Stomach (tissue), 9 donors: ENCODE results near the gene IST1. TPM values are rescaled to one million over a fixed set of nuclear protein-coding genes. Genes with fewer than 3 reads are reported as not detected.

Experiments
- DNase-seq, 2 donors: peaks; one replicate each; pipeline versions ENCODE4 v3.0.0 to v3.0.0-alpha.2; 2013 to 2019
- H3K27ac ChIP-seq, 5 donors: fragments of 200-600 bp in 4 of 5; sonication (generic) in 4 of 5; one replicate each; pipeline ENCODE4 v1.5.1; 2013 to 2019; ENCODE audit warnings: mild to moderate bottlenecking in 1 of 5, moderate library complexity in 1 of 5
- H3K27me3 ChIP-seq, 3 donors: fragments of 200-600 bp; sonication (generic); one replicate each; pipeline ENCODE4 v1.5.1; 2017 to 2019; ENCODE audit warnings: mixed run types in 1 of 3
- H3K36me3 ChIP-seq, 4 donors: fragments of 200-600 bp; sonication (generic); 1 replicate in 3 of 4; 2 replicates in 1 of 4; pipeline ENCODE4 v1.5.1; 2016 to 2019
- H3K4me1 ChIP-seq, 4 donors: fragments of 200-600 bp; sonication (generic); one replicate each; pipeline ENCODE4 v1.5.1; 2016 to 2019
- H3K4me3 ChIP-seq, 4 donors: fragments of 200-600 bp; sonication (generic) in 3 of 4; one replicate each; pipeline ENCODE4 v1.5.1; 2016 to 2019; ENCODE audit warnings: mild to moderate bottlenecking in 1 of 4
- H3K9me3 ChIP-seq, 4 donors: fragments of 200-600 bp; sonication (generic); one replicate each; pipeline ENCODE4 v1.5.1; 2016 to 2019
- EP300 ChIP-seq: sonication (generic); formaldehyde crosslinking; IDR thresholded peaks from one replicate; pipeline ENCODE4 v1.6.1; 2017; ENCODE audit warnings: antibody characterized with exemption
- POLR2A ChIP-seq, 4 donors: fragments of 450-650 bp; IDR thresholded peaks; one replicate each; pipeline ENCODE4 v1.6.1; 2016; ENCODE audit warnings: antibody characterized with exemption in 4 of 4, control low read depth in 2 of 4, mild to moderate bottlenecking in 1 of 4, moderate library complexity in 1 of 4
- POLR2AphosphoS5 ChIP-seq, 3 donors: sonication (generic); formaldehyde crosslinking; IDR thresholded peaks; one replicate each; pipeline ENCODE4 v1.6.1; 2016; ENCODE audit warnings: antibody characterized with exemption in 3 of 3
- WGBS, 5 donors: extraction: QIAGEN DNeasy Blood & Tissue Kit in 3 of 5; methylation state at CpG; one replicate each; pipeline versions ENCODE4 v1.1.5 to v1.1.7; 2013 to 2018; 5-methylcytosine and 5-hydroxymethylcytosine counted together
- intact Hi-C: fragments of 100-400 bp; cut with DNase I; formaldehyde crosslinking; loops from one replicate; pipeline ENCODE4 v1.15.1; 2023; ENCODE audit warnings: low total_unique reads
- polyA plus RNA-seq, 3 donors: library from polyadenylated mRNA; stranded (reverse); fragments of 200-250 nt; gene quantifications; one replicate each; pipeline ENCODE4 v1.2.3, GENCODE V29; 2013
- total RNA-seq, 5 donors: library from RNA; depleted of rRNA; stranded (reverse); fragments of >200 nt; gene quantifications; one replicate each; pipeline versions ENCODE4 v1.1.0 to v1.2.3, GENCODE V29; 2014 to 2016
- TF ChIP-seq, protein P1 (sequence below), 7 experiments: fragments of 450-650 bp in 4 of 7; fragments of 200-600 bp in 3 of 7; sonication (generic) in 3 of 7; IDR thresholded peaks; one replicate each; pipeline ENCODE4 v1.5.1; 2016 to 2019; ENCODE audit warnings: antibody characterized with exemption in 7 of 7, control low read depth in 2 of 7, mild to moderate bottlenecking in 1 of 7
- donor health status: healthy with polysubstance abuse.
- donor health status: Bipolar disorder and iron deficiency.
- donor health status: healthy.

The IST1 gene
- total and polyA plus RNA-seq, 8 donors: 76.0 to 270 (median 160) TPM

DNA sequence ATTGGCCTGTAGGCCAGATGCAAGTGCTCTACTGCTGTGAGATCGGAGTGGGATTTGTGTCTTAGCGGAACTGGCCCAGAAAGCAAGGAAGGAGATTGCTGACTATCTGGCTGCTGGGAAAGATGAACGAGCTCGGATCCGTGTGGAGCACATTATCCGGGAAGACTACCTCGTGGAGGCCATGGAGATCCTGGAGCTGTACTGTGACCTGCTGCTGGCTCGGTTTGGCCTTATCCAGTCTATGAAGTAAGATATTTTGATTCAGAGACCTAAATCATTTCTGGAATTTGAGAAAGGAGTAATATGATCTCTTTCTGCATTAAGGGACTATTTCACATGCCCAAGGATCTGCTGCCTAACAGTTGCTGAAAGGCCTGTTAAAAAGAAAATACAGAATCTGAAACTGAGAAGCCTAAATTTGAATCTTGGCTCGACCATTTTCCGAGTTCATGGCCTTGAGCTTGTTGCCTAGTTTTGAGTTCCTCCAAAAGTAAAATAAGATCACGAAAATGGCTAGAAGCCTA is 21.1 kb downstream of the IST1 start:
- H3K4me1 ChIP-seq: peaks cover 9 to 81% (median 41%) of the 10 kb centered on the region in 4 donors

GRCh38 chr16:71917900-71918299 is 22.6 kb downstream of the IST1 start:
- no peaks in the 10 kb centered on the region for H3K27me3 ChIP-seq
- TF ChIP-seq, protein P1, sequence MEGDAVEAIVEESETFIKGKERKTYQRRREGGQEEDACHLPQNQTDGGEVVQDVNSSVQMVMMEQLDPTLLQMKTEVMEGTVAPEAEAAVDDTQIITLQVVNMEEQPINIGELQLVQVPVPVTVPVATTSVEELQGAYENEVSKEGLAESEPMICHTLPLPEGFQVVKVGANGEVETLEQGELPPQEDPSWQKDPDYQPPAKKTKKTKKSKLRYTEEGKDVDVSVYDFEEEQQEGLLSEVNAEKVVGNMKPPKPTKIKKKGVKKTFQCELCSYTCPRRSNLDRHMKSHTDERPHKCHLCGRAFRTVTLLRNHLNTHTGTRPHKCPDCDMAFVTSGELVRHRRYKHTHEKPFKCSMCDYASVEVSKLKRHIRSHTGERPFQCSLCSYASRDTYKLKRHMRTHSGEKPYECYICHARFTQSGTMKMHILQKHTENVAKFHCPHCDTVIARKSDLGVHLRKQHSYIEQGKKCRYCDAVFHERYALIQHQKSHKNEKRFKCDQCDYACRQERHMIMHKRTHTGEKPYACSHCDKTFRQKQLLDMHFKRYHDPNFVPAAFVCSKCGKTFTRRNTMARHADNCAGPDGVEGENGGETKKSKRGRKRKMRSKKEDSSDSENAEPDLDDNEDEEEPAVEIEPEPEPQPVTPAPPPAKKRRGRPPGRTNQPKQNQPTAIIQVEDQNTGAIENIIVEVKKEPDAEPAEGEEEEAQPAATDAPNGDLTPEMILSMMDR (IDR thresholded peaks at IDR 0.05): no peak
- TF ChIP-seq POLR2A (IDR thresholded peaks at IDR 0.05) (no peak), POLR2AphosphoS5 (IDR thresholded peaks at IDR 0.05) (no peak), EP300 (no peak)
- 70 to 82% (median 80%) methylated on average over 6 of the region's 6 CpGs for WGBS, 5 donors
- intact Hi-C loops: no loop called here
- no peak overlapping the region for H3K27ac ChIP-seq
- H3K4me3 ChIP-seq: no peak overlapping the region
- H3K4me1 ChIP-seq: peaks cover 9 to 69% (median 37%) of the 10 kb centered on the region in 4 donors
- no peaks in the 10 kb centered on the region for H3K9me3 ChIP-seq
- H3K36me3 ChIP-seq: peaks cover 44 to 82% (median 75%) of the 10 kb centered on the region in 4 donors
- DNase-seq: no peak

More for the DNA sequence above, 21.1 kb downstream of the IST1 start:
- no peaks in the 10 kb centered on the region for H3K9me3 ChIP-seq
- TF ChIP-seq EP300 (no peak), POLR2AphosphoS5 (IDR thresholded peaks at IDR 0.05) (no peak), POLR2A (IDR thresholded peaks at IDR 0.05) (no peak)
- TF ChIP-seq, protein P1 (IDR thresholded peaks at IDR 0.05): no peak
- no peak for DNase-seq
- WGBS, 5 donors: 70 to 96% (median 86%) methylated on average over 11 of the region's 11 CpGs
- H3K27me3 ChIP-seq: no peaks in the 10 kb centered on the region
- intact Hi-C loops: no loop called here
- H3K27ac ChIP-seq: no peak overlapping the region
- H3K36me3 ChIP-seq: peaks cover 29 to 73% (median 60%) of the 10 kb centered on the region in 4 donors
- no peak overlapping the region for H3K4me3 ChIP-seq

DNA sequence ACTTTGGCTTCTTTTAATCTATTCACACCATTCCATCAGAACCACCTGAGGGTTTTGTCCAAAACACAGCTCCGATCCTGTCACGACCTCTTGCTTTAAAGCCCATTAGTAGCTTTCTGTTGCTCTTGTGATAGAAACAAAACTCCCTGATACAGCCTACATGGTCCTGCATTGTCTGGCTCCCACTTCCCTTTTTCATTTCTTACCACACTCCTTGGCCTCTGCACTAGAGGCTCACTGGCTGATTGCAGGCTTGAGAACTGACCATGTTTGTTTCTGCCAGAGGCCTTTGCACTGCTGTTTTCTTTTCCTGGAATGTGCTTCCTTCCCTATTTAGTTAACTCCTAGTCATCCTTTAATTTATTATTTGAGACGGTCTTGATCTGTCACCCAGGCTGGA is 23.7 kb downstream of the IST1 start:
- intact Hi-C loops: no loop called here
- TF ChIP-seq POLR2AphosphoS5 (IDR thresholded peaks at IDR 0.05) (no peak), POLR2A (IDR thresholded peaks at IDR 0.05) (no peak), EP300 (no peak)
- TF ChIP-seq, protein P1 (IDR thresholded peaks at IDR 0.05): no peak
- H3K36me3 ChIP-seq: peaks cover 55 to 86% (median 86%) of the 10 kb centered on the region in 4 donors
- no peaks in the 10 kb centered on the region for H3K27me3 ChIP-seq
- 67 to 91% (median 82%) methylated on average over 3 of the region's 3 CpGs for WGBS, 5 donors
- peaks cover 9 to 61% (median 34%) of the 10 kb centered on the region in 4 donors for H3K4me1 ChIP-seq
- DNase-seq: no peak
- H3K27ac ChIP-seq: no peak overlapping the region
- no peak overlapping the region for H3K4me3 ChIP-seq
- H3K9me3 ChIP-seq: no peaks in the 10 kb centered on the region

- no peak overlapping the region for H3K4me3 ChIP-seq
- H3K9me3 ChIP-seq: no peaks in the 10 kb centered on the region
- intact Hi-C loops: no loop called here
- no peaks in the 10 kb centered on the region for H3K27me3 ChIP-seq
- peaks cover 69 to 100% (median 100%) of the 10 kb centered on the region in 4 donors for H3K36me3 ChIP-seq
- TF ChIP-seq EP300 (no peak), POLR2A (IDR thresholded peaks at IDR 0.05) (no peak), POLR2AphosphoS5 (IDR thresholded peaks at IDR 0.05) (no peak)
- TF ChIP-seq, protein P1 (IDR thresholded peaks at IDR 0.05): no peak
- no peak for DNase-seq
- peaks cover 0 to 52% (median 24%) of the 10 kb centered on the region in 4 donors for H3K4me1 ChIP-seq
- 77 to 84% (median 81%) methylated on average over 2 of the region's 2 CpGs for WGBS, 5 donors
- H3K27ac ChIP-seq: no peak overlapping the region
These were observed 25.3 kb downstream of the IST1 start for GRCh38 chr16:71920658-71921057.
